DND-41 (cell line): ENCODE data around the gene OSBPL8.

Experiments
- CTCF ChIP-seq: IDR thresholded peaks from 2 replicates; pipeline ENCODE4 v1.5.1; 2012; ENCODE audit warnings: borderline replicate concordance, low read length, moderate library complexity, mild to moderate bottlenecking; ENCODE audit not compliant: poor library complexity, severe bottlenecking; ENCODE audit errors: extremely low read depth
- EZH2 ChIP-seq: IDR thresholded peaks from 3 replicates; pipeline ENCODE4 v1.6.1; 2012; ENCODE audit warnings: borderline replicate concordance, low read depth, mild to moderate bottlenecking, moderate library complexity, low read length, inconsistent platforms; ENCODE audit not compliant: severe bottlenecking

GRCh38 chr12:76402259-76402658 is 157.3 kb downstream of the OSBPL8 start:
- TF ChIP-seq EZH2, result no peak
- TF ChIP-seq CTCF, result no peak
